Right lobe of liver (tissue), 6 donors: ENCODE results near the gene SHISA6. TPM values are rescaled to one million over a fixed set of nuclear protein-coding genes. Genes with fewer than 3 reads are reported as not detected.

Source experiments
- ATAC-seq, 4 donors: fragments of 200-7000 bp; cut with Tn5 transposase; one replicate each; pipeline ENCODE4 v1.9.1; 2020; ENCODE audit warnings: mild to moderate bottlenecking in 4 of 4, moderate library complexity in 4 of 4
- DNase-seq, 3 donors: peaks; one replicate each; pipeline ENCODE4 v3.0.0-alpha.2; 2020
- H3K27ac ChIP-seq, 3 donors: fragments of 200-600 bp; one replicate each; pipeline ENCODE4 v1.8.0; 2022
- H3K27me3 ChIP-seq, 2 donors: fragments of 200-600 bp; one replicate each; pipeline ENCODE4 v1.8.0; 2022
- H3K36me3 ChIP-seq, 4 donors: fragments of 200-600 bp; sonication (generic) in 1 of 4; one replicate each; pipeline versions ENCODE4 v1.5.1 to v1.8.0; 2017 to 2022; ENCODE audit warnings: control low read depth in 1 of 4
- H3K4me1 ChIP-seq, 4 donors: fragments of 200-600 bp; sonication (generic) in 1 of 4; one replicate each; pipeline versions ENCODE4 v1.5.1 to v1.8.0; 2017 to 2022; ENCODE audit warnings: control low read depth in 1 of 4
- H3K4me3 ChIP-seq, 3 donors: fragments of 200-600 bp; one replicate each; pipeline ENCODE4 v1.8.0; 2022
- H3K9me3 ChIP-seq, 4 donors: fragments of 200-600 bp; sonication (generic) in 1 of 4; one replicate each; pipeline versions ENCODE4 v1.5.1 to v1.8.0; 2017 to 2022; ENCODE audit warnings: control low read depth in 1 of 4
- POLR2A ChIP-seq: fragments of 450-650 bp; IDR thresholded peaks from one replicate; pipeline ENCODE4 v1.6.1; 2017; ENCODE audit warnings: antibody characterized with exemption, mild to moderate bottlenecking
- WGBS: methylation state at CpG from one replicate; pipeline ENCODE4 v1.1.6; 2018; ENCODE audit warnings: low coverage, low lambda C conversion rate; ENCODE audit not compliant: insufficient coverage; ENCODE audit errors: missing lambda C conversion rate; 5-methylcytosine and 5-hydroxymethylcytosine counted together
- intact Hi-C, 2 donors: fragments of 100-400 bp; cut with DNase I; formaldehyde crosslinking; loops; one replicate each; pipeline versions ENCODE4 v1.11.2 to v1.14.1; 2022
- total RNA-seq, 6 experiments: library from RNA; depleted of rRNA in 2 of 6; stranded (reverse); fragments of >200 nt in 2 of 6; fragmentation: NEBNext Ultra II Directional in 3 of 6; extraction: Animal tissue kit (Norgen Biotek cat#: 25700) in 3 of 6; gene quantifications; one replicate each; pipeline versions ENCODE4 v1.1.0 to v1.2.4, GENCODE V29; 2016 to 2023
- TF ChIP-seq, protein P1 (sequence below), 4 donors: fragments of 200-600 bp in 3 of 4; fragments of 450-650 bp in 1 of 4; IDR thresholded peaks; one replicate each; pipeline versions ENCODE4 v1.5.1 to v1.8.0; 2016 to 2022; ENCODE audit warnings: antibody characterized with exemption in 4 of 4, mild to moderate bottlenecking in 2 of 4
- donor health status: DM: no; HTN: yes; CAD: no.
- donor health status: DM: no; HTN: no; CAD: no.
- donor health status: DM: no; HTN: no; CAD: no.
- donor health status: DM: no; HTN: yes; CAD: no.
- donor health status: DM: no; HTN: yes; CAD: no.

Gene SHISA6
- total RNA-seq, 6 experiments from 2014 or later: not detected

DNA sequence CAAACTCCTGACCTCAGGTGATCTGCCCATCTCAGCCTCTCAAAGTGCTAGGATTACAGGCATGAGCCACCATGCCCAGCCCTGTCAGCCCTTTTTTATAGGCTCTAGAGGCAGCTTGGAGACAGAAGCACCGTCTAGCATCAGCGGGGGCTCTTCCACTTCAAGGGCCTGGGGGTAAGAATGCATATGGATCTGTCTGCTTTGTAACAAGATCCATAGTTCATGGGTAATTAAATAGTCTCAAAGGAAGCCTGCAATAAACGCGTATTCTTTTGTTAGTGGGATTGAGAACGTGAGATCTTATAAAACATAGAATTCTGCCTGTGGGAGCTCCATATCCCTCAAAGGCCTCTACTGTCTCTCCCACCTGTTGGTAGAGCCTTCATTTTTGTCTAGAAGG is 142.1 kb downstream of the SHISA6 start:
- TF ChIP-seq POLR2A: no peak
- TF ChIP-seq, protein P1, sequence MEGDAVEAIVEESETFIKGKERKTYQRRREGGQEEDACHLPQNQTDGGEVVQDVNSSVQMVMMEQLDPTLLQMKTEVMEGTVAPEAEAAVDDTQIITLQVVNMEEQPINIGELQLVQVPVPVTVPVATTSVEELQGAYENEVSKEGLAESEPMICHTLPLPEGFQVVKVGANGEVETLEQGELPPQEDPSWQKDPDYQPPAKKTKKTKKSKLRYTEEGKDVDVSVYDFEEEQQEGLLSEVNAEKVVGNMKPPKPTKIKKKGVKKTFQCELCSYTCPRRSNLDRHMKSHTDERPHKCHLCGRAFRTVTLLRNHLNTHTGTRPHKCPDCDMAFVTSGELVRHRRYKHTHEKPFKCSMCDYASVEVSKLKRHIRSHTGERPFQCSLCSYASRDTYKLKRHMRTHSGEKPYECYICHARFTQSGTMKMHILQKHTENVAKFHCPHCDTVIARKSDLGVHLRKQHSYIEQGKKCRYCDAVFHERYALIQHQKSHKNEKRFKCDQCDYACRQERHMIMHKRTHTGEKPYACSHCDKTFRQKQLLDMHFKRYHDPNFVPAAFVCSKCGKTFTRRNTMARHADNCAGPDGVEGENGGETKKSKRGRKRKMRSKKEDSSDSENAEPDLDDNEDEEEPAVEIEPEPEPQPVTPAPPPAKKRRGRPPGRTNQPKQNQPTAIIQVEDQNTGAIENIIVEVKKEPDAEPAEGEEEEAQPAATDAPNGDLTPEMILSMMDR (IDR thresholded peaks at IDR 0.05): no peak

DNA sequence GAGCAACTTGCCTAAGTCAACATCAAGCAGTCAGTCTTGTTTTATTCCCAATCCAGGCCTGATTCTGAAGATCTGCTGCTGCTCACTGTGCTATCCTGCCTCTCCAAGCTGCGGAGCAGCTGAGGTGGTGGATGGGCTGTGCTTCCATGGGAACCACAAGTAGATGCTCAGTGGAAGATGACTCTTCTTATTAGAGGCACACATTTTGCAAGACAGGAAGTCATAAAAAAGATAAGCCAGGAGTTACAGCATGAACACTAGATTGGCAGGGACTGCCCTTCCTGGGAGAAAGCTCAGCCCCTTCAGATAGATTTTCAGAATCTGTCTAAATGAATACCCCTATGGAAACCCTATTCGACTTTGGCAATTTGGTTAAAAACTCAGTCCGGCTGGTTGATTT is 143.1 kb downstream of the SHISA6 start:
- intact Hi-C loops: no loop called here
- Histone ChIP-seq H3K36me3 (no peaks in the 10 kb centered on the region), H3K4me3 (no peak overlapping the region), H3K27me3 (no peaks in the 10 kb centered on the region), H3K4me1 (no peaks in the 10 kb centered on the region), H3K27ac (no peak overlapping the region), H3K9me3 (no peaks in the 10 kb centered on the region)
- ATAC-seq (no peak), DNase-seq (no peak)
- WGBS: 70% methylated on average over 3 of the region's 3 CpGs
- TF ChIP-seq, protein P1 (IDR thresholded peaks at IDR 0.05): no peak
- TF ChIP-seq POLR2A: no peak

More for the DNA sequence above, 142.1 kb downstream of the SHISA6 start:
- 65% methylated on average over 3 of the region's 5 CpGs for whole genome bisulfite sequencing
- no peak for ATAC-seq
- no peak overlapping the region for H3K27ac ChIP-seq
- no peak for DNase-seq
- intact Hi-C loops: no loop called here
- H3K27me3 ChIP-seq: no peaks in the 10 kb centered on the region
- H3K4me1 ChIP-seq: no peaks in the 10 kb centered on the region
- H3K36me3 ChIP-seq: no peaks in the 10 kb centered on the region
- no peaks in the 10 kb centered on the region for H3K9me3 ChIP-seq
- no peak overlapping the region for H3K4me3 ChIP-seq

DNA sequence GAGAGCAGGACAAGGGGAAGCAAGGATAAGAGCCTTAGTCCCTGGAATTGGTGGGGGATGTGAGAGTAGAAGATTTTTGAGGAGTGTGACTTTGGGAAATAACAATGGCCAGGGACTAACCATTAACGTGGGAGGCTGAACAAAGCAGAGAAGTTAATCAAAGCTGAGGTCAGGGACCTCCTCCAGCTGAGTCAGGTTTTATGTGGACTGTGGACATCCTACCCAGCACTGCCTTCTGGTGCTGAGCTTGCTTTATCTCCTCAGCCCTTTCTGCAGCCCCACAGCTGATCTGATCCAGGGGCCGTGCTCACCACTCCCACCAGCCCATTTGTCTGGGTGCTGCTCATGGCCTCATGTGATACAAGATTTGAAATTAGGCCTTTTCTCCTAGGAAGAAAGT is 146.6 kb downstream of the SHISA6 start:
- H3K9me3 ChIP-seq: no peaks in the 10 kb centered on the region
- intact Hi-C loops: no loop called here
- H3K4me3 ChIP-seq: no peak overlapping the region
- H3K4me1 ChIP-seq: no peaks in the 10 kb centered on the region
- H3K36me3 ChIP-seq: no peaks in the 10 kb centered on the region
- no peaks in the 10 kb centered on the region for H3K27me3 ChIP-seq
- TF ChIP-seq POLR2A: no peak
- TF ChIP-seq, protein P1 (IDR thresholded peaks at IDR 0.05): no peak
- H3K27ac ChIP-seq: no peak overlapping the region
- WGBS: 0% methylated on average over 1 of the region's 2 CpGs
- ATAC-seq (no peak), DNase-seq (no peak)

DNA sequence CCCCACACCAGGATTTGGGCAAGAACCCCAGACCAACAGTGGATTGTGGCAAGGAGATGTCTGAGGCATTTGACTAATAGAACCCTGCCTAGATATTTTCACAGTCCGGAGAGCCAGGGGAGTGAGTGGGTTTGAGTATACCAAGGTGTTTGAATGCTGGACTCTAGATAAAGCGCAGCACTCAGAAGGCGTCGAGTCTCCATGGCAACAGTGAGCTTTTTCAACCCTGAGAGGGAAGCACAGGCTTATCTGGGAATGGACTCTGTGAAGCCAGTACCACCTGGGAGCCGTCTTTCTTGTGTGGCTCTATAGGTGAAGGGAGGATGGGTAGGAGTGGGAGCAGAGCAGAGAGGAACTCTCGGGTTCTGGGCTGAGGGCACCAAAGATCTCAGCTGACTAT is 147.0 kb downstream of the SHISA6 start:
- intact Hi-C loops: no loop called here
- Histone ChIP-seq H3K27me3 (no peaks in the 10 kb centered on the region), H3K4me1 (no peaks in the 10 kb centered on the region), H3K9me3 (no peaks in the 10 kb centered on the region), H3K27ac (no peak overlapping the region), H3K36me3 (no peaks in the 10 kb centered on the region), H3K4me3 (no peak overlapping the region)
- 41% methylated on average over 5 of the region's 6 CpGs for WGBS
- DNase-seq (no peak), ATAC-seq (no peak)
- no peak for TF ChIP-seq POLR2A
- TF ChIP-seq, protein P1 (IDR thresholded peaks at IDR 0.05): no peak

DNA sequence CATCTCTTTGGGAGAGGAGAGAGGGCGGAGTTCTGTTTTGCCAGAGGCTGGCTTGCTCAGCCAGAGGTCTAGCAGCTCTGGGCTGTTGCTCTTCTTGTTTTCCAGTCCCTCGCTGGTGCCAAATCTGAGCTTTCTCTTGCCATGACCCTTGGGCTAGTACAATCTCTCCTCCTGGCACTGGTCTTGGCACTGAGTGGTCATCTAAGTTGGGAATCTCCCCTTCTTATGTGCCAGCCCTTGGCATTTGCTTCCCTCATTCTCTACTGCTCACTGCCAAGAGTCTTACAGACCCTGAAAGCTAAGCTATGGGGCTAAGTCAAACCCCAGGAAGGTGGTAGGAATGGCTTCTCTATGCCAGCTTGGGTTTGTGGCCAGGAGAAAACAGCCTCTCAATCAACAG is 148.6 kb downstream of the SHISA6 start:
- 40% methylated on average over 1 of the region's 2 CpGs for whole genome bisulfite sequencing
- Histone ChIP-seq H3K4me1 (no peaks in the 10 kb centered on the region), H3K9me3 (no peaks in the 10 kb centered on the region), H3K36me3 (no peaks in the 10 kb centered on the region), H3K27ac (no peak overlapping the region), H3K4me3 (no peak overlapping the region), H3K27me3 (no peaks in the 10 kb centered on the region)
- TF ChIP-seq, protein P1 (IDR thresholded peaks at IDR 0.05): no peak
- TF ChIP-seq POLR2A: no peak
- intact Hi-C loops: no loop called here
- DNase-seq (no peak), ATAC-seq (no peak)
